Loucy (cell line): ENCODE measurements around the gene IL1R1.

Experiments
- H2AFZ ChIP-seq: fragments of 200-600 bp; sonication (generic); 2 replicates; pipeline ENCODE4 v1.6.0; 2016; ENCODE audit warnings: antibody characterized with exemption, mild to moderate bottlenecking, low read length, moderate library complexity
- H3F3A ChIP-seq: fragments of 200-600 bp; 2 replicates; pipeline ENCODE4 v1.6.0; 2016; ENCODE audit warnings: antibody characterized with exemption, low read depth, mild to moderate bottlenecking
- H3K27me3 ChIP-seq: fragments of 200-600 bp; sonication (generic); 2 replicates; pipeline ENCODE4 v1.6.1; 2014; ENCODE audit warnings: low read length, mild to moderate bottlenecking; ENCODE audit not compliant: insufficient read depth, poor library complexity, severe bottlenecking
- H3K36me3 ChIP-seq: fragments of 200-600 bp; sonication (generic); 2 replicates; pipeline ENCODE4 v1.6.1; 2016; ENCODE audit warnings: low read length; ENCODE audit not compliant: insufficient read depth
- H3K4me1 ChIP-seq: fragments of 200-600 bp; sonication (generic); 2 replicates; pipeline ENCODE4 v1.5.1; 2014; ENCODE audit warnings: low read length, mild to moderate bottlenecking; ENCODE audit not compliant: insufficient read depth, poor library complexity, severe bottlenecking
- H3K4me2 ChIP-seq: fragments of 200-600 bp; sonication (generic); 2 replicates; pipeline ENCODE4 v1.6.0; 2014; ENCODE audit warnings: antibody characterized with exemption, low read length, low read depth, mild to moderate bottlenecking; ENCODE audit not compliant: poor library complexity, severe bottlenecking
- H3K4me3 ChIP-seq: fragments of 200-600 bp; sonication (generic); 2 replicates; pipeline ENCODE4 v1.5.1; 2014; ENCODE audit warnings: low read length, mild to moderate bottlenecking, mixed read lengths; ENCODE audit not compliant: poor library complexity, severe bottlenecking
- H3K79me2 ChIP-seq: fragments of 200-600 bp; sonication (generic); 2 replicates; pipeline ENCODE4 v1.6.1; 2014; ENCODE audit warnings: low read length; ENCODE audit not compliant: insufficient read depth
- H3K9ac ChIP-seq: fragments of 200-600 bp; sonication (generic); 2 replicates; pipeline ENCODE4 v1.6.0; 2014; ENCODE audit warnings: mild to moderate bottlenecking, low read depth, low read length, moderate library complexity; ENCODE audit not compliant: poor library complexity, severe bottlenecking
- H3K9me2 ChIP-seq: fragments of 200-600 bp; sonication (generic); replicated peaks from 2 replicates; pipeline ENCODE4 v1.6.1; 2016; ENCODE audit warnings: low read depth, low read length, mixed read lengths
- H3K9me3 ChIP-seq: fragments of 200-600 bp; sonication (generic); 2 replicates; pipeline ENCODE4 v1.6.1; 2014; ENCODE audit warnings: mild to moderate bottlenecking, antibody characterized with exemption, low read length, low read depth; ENCODE audit not compliant: insufficient read depth
- H4K20me1 ChIP-seq: fragments of 200-600 bp; sonication (generic); 2 replicates; pipeline ENCODE4 v1.6.0; 2014; ENCODE audit warnings: antibody characterized with exemption, low read length, mild to moderate bottlenecking; ENCODE audit not compliant: insufficient read depth, poor library complexity, severe bottlenecking
- EZH2phosphoT487 ChIP-seq: fragments of 200-600 bp; IDR thresholded peaks from 2 replicates; pipeline ENCODE4 v1.6.1; 2018; ENCODE audit warnings: antibody characterized with exemption, mild to moderate bottlenecking, moderate library complexity, borderline replicate concordance
- TF ChIP-seq, protein P1 (sequence below): fragments of 200-600 bp; sonication (generic); conservative IDR thresholded peaks from 2 replicates; pipeline ENCODE4 v1.5.1; 2014; ENCODE audit warnings: mild to moderate bottlenecking, antibody characterized with exemption, low read length

The IL1R1 gene

DNA sequence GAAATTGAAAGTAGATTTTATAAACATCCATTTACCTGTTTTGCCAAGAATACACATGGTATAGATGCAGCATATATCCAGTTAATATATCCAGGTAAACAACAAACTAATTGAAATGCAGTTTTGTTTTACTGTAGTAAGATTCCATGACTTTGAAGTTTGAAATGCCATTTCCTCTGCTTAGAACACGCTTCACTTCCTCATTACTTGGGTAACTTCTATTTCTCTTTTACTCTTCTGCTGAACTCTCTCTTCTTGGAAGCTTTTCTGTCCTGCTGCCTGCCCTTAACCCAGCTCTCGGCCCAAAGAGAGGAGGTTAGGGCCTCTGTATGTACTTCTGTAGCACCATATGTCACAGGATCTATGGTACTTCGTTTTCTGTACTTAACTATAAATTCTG lies 30.2 kb downstream of the IL1R1 start:
- Histone ChIP-seq H3K4me2 (no peak overlapping the region), H3K27me3 (no peaks in the 10 kb centered on the region), H2AFZ (peak overlapping the region; percentile 73), H3K4me3 (no peak overlapping the region), H3K9me3 (no peaks in the 10 kb centered on the region), H3K9me2 (no peaks in the 10 kb centered on the region), H4K20me1 (no peaks in the 10 kb centered on the region), H3K9ac (no peak overlapping the region), H3K36me3 (no peaks in the 10 kb centered on the region), H3K4me1 (no peaks in the 10 kb centered on the region), H3K79me2 (no peaks in the 10 kb centered on the region), H3F3A (no peaks in the 10 kb centered on the region)
- no peak for TF ChIP-seq EZH2phosphoT487

DNA sequence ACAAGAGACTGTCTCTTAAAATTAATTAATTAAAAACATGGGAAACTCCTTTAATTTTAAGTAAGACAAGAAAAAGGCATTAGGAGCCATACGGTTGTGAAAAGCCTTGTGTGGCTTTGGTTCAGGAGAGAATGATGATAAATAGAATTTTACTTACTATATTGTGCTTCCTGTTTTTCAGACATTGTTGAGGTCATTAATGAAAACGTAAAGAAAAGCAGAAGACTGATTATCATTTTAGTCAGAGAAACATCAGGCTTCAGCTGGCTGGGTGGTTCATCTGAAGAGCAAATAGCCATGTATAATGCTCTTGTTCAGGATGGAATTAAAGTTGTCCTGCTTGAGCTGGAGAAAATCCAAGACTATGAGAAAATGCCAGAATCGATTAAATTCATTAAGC lies 33.6 kb downstream of the IL1R1 start:
- no peaks in the 10 kb centered on the region for H3K4me1 ChIP-seq
- no peak overlapping the region for H3K9ac ChIP-seq
- H3K27me3 ChIP-seq = no peaks in the 10 kb centered on the region
- no peak for TF ChIP-seq EZH2phosphoT487
- TF ChIP-seq, protein P1, sequence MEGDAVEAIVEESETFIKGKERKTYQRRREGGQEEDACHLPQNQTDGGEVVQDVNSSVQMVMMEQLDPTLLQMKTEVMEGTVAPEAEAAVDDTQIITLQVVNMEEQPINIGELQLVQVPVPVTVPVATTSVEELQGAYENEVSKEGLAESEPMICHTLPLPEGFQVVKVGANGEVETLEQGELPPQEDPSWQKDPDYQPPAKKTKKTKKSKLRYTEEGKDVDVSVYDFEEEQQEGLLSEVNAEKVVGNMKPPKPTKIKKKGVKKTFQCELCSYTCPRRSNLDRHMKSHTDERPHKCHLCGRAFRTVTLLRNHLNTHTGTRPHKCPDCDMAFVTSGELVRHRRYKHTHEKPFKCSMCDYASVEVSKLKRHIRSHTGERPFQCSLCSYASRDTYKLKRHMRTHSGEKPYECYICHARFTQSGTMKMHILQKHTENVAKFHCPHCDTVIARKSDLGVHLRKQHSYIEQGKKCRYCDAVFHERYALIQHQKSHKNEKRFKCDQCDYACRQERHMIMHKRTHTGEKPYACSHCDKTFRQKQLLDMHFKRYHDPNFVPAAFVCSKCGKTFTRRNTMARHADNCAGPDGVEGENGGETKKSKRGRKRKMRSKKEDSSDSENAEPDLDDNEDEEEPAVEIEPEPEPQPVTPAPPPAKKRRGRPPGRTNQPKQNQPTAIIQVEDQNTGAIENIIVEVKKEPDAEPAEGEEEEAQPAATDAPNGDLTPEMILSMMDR = no peak
- no peaks in the 10 kb centered on the region for H3K79me2 ChIP-seq
- H3K36me3 ChIP-seq = no peaks in the 10 kb centered on the region
- no peaks in the 10 kb centered on the region for H4K20me1 ChIP-seq
- no peak overlapping the region for H2AFZ ChIP-seq
- no peak overlapping the region for H3K4me3 ChIP-seq
- H3K9me3 ChIP-seq = no peaks in the 10 kb centered on the region
- H3K9me2 ChIP-seq = no peaks in the 10 kb centered on the region
- no peaks in the 10 kb centered on the region for H3F3A ChIP-seq
- no peak overlapping the region for H3K4me2 ChIP-seq

DNA sequence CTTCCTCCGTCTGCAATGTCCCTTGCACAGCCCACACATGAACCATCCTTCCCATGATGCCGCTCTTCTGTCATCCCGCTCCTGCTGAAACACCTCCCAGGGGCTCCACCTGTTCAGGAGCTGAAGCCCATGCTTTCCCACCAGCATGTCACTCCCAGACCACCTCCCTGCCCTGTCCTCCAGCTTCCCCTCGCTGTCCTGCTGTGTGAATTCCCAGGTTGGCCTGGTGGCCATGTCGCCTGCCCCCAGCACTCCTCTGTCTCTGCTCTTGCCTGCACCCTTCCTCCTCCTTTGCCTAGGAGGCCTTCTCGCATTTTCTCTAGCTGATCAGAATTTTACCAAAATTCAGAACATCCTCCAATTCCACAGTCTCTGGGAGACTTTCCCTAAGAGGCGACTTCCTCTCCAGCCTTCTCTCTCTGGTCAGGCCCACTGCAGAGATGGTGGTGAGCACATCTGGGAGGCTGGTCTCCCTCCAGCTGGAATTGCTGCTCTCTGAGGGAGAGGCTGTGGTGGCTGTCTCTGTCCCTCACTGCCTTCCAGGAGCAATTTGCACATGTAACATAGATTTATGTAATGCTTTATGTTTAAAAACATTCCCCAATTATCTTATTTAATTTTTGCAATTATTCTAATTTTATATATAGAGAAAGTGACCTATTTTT lies 35.4 kb downstream of the IL1R1 start:
- Histone ChIP-seq H3K36me3 (no peaks in the 10 kb centered on the region), H3K4me3 (no peak overlapping the region), H3K9me2 (no peaks in the 10 kb centered on the region), H4K20me1 (no peaks in the 10 kb centered on the region), H3K27me3 (no peaks in the 10 kb centered on the region), H3F3A (no peaks in the 10 kb centered on the region), H3K4me1 (no peaks in the 10 kb centered on the region), H3K4me2 (no peak overlapping the region), H2AFZ (no peak overlapping the region), H3K9me3 (no peaks in the 10 kb centered on the region), H3K79me2 (no peaks in the 10 kb centered on the region), H3K9ac (no peak overlapping the region)
- TF ChIP-seq, protein P1 = no peak
- no peak for TF ChIP-seq EZH2phosphoT487

DNA sequence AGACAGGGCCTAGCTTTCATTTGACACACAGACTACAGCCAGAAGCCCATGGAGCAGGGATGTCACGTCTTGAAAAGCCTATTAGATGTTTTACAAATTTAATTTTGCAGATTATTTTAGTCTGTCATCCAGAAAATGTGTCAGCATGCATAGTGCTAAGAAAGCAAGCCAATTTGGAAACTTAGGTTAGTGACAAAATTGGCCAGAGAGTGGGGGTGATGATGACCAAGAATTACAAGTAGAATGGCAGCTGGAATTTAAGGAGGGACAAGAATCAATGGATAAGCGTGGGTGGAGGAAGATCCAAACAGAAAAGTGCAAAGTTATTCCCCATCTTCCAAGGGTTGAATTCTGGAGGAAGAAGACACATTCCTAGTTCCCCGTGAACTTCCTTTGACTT lies 36.5 kb downstream of the IL1R1 start:
- TF ChIP-seq, protein P1 = no peak
- TF ChIP-seq EZH2phosphoT487 = no peak
- no peaks in the 10 kb centered on the region for H3F3A ChIP-seq
- H3K9me2 ChIP-seq = no peaks in the 10 kb centered on the region
- H3K4me1 ChIP-seq = no peaks in the 10 kb centered on the region
- no peak overlapping the region for H3K4me2 ChIP-seq
- H3K9me3 ChIP-seq = no peaks in the 10 kb centered on the region
- no peak overlapping the region for H3K4me3 ChIP-seq
- no peaks in the 10 kb centered on the region for H3K79me2 ChIP-seq
- no peak overlapping the region for H2AFZ ChIP-seq
- no peak overlapping the region for H3K9ac ChIP-seq
- H4K20me1 ChIP-seq = no peaks in the 10 kb centered on the region
- no peaks in the 10 kb centered on the region for H3K36me3 ChIP-seq
- H3K27me3 ChIP-seq = no peaks in the 10 kb centered on the region
